HepG2 (cell line): ENCODE data around the gene S100A13. TPM values are rescaled to one million over a fixed set of nuclear protein-coding genes. Genes with fewer than 3 reads are reported as not detected.
"Not testable (repeated sequence)": the region's sequence is repeated elsewhere in the genome, so short reads cannot be mapped to it uniquely, and the experiment has no call there.

Experiments
- ATAC-seq: fragments of 200-7000 bp; cut with Tn5 transposase; 3 replicates; pipeline ENCODE4 v1.9.1; 2020; ENCODE audit warnings: mild to moderate bottlenecking, moderate library complexity
- BruUV-seq: library from RNA; stranded (reverse); fragments of 400-500 nt; replicated peaks from 2 replicates; lab custom pipeline; 2021; lab: Mats Ljungman, UMichigan
- CTCF ChIA-PET: fragments of 300-600 bp; formaldehyde crosslinking; extraction: SDS; loops from one replicate; lab custom pipeline; 2021; ENCODE audit warnings: low total read pairs, inconsistent platforms, low intra/inter-chr PET ratio; lab: Yijun Ruan, JAX
- POLR2A ChIA-PET: fragments of 350-600 bp; sonication (Branson Sonifier 250); formaldehyde crosslinking; loops from one replicate; lab custom pipeline; 2020; ENCODE audit warnings: antibody characterized with exemption, inconsistent platforms; lab: Yijun Ruan, JAX
- DNase-seq: peaks from one replicate; pipeline ENCODE4 v3.0.0-alpha.2; 2015; ENCODE audit warnings: low spot score
- FAIRE-seq: peaks from 3 replicates; lab custom pipeline; 2011; peaks lifted over from hg19 to GRCh38; lab: Jason Lieb, UNC
- H2AFZ ChIP-seq: one replicate; pipeline ENCODE4 v1.6.1; 2011; ENCODE audit warnings: low read length, inconsistent platforms
- H3K27ac ChIP-seq: fragments of 300-600 bp; 3 replicates; pipeline ENCODE4 v1.8.0; 2011; ENCODE audit warnings: mixed run types, mild to moderate bottlenecking, mixed read lengths, low read length, inconsistent platforms; ENCODE audit not compliant: insufficient read depth; ENCODE audit errors: extremely low read length
- H3K27me3 ChIP-seq, 2 experiments: fragments of 200-600 bp in 1 of 2; 2 replicates in 1 of 2; 3 replicates in 1 of 2; pipeline versions ENCODE4 v1.6.0 to v1.8.0; 2011; ENCODE audit warnings: low read length in 2 of 2, mild to moderate bottlenecking in 2 of 2, moderate library complexity in 2 of 2, inconsistent platforms in 1 of 2; ENCODE audit not compliant: insufficient read depth in 2 of 2, control insufficient read depth in 1 of 2
- H3K36me3 ChIP-seq, 2 experiments: fragments of 200-600 bp in 1 of 2; replicated peaks in 1 of 2; 2 replicates in 1 of 2; 3 replicates in 1 of 2; pipeline versions ENCODE4 v1.5.1 to v1.8.0; 2011; ENCODE audit warnings: low read length in 2 of 2, inconsistent platforms in 1 of 2; ENCODE audit not compliant: insufficient read depth in 2 of 2, control insufficient read depth in 1 of 2
- H3K4me1 ChIP-seq: 2 replicates; pipeline ENCODE4 v1.5.1; 2012; ENCODE audit warnings: low read length, inconsistent platforms; ENCODE audit not compliant: insufficient read depth
- H3K4me2 ChIP-seq: 2 replicates; pipeline ENCODE4 v1.6.0; 2011; ENCODE audit warnings: low read depth, low read length, inconsistent platforms
- H3K4me3 ChIP-seq, 3 experiments: fragments of 200-600 bp in 1 of 3; sonication (generic), shearing (Covaris generic) in 1 of 3; replicated peaks in 1 of 3; 2 replicates each; pipeline ENCODE4 v1.5.1; 2011 to 2016; ENCODE audit warnings: low read length in 3 of 3, inconsistent platforms in 2 of 3, low read depth in 2 of 3, mild to moderate bottlenecking in 2 of 3, control low read depth in 1 of 3, mixed read lengths in 1 of 3; ENCODE audit not compliant: insufficient read depth in 1 of 3
- H3K79me2 ChIP-seq: one replicate; pipeline ENCODE4 v1.6.1; 2011; ENCODE audit warnings: low read length, inconsistent platforms; ENCODE audit not compliant: insufficient read depth
- H3K9ac ChIP-seq: 2 replicates; pipeline ENCODE4 v1.6.0; 2011; ENCODE audit warnings: mild to moderate bottlenecking, low read depth, low read length, inconsistent platforms; ENCODE audit not compliant: insufficient read depth
- H3K9me3 ChIP-seq: 2 replicates; pipeline ENCODE4 v1.5.1; 2012; ENCODE audit warnings: mild to moderate bottlenecking, low read length
- H4K20me1 ChIP-seq: 2 replicates; pipeline ENCODE4 v1.6.0; 2011; ENCODE audit warnings: inconsistent platforms, mild to moderate bottlenecking, low read length, moderate library complexity; ENCODE audit not compliant: insufficient read depth
- MAFF ChIP-seq: IDR thresholded peaks from 2 replicates; pipeline ENCODE4 v1.6.1; 2011; ENCODE audit warnings: low read depth, low read length, improper control_type of control experiment
- NFE2L2 ChIP-seq: fragments of 150-350 bp; IDR thresholded peaks from 2 replicates; pipeline ENCODE4 v1.6.1; 2014; ENCODE audit warnings: low read length
- SATB2 ChIP-seq: sonication (generic); formaldehyde crosslinking; IDR thresholded peaks from 2 replicates; pipeline ENCODE4 v1.5.0; 2020; ENCODE audit warnings: missing genetic modification reagents
- SRY ChIP-seq: sonication (generic); formaldehyde crosslinking; IDR thresholded peaks from 2 replicates; pipeline ENCODE4 v1.8.0; 2022; ENCODE audit warnings: mild to moderate bottlenecking, missing genetic modification reagents
- TBP ChIP-seq: sonication (generic); formaldehyde crosslinking; IDR thresholded peaks from 2 replicates; pipeline ENCODE4 v1.5.0; 2020; ENCODE audit warnings: missing genetic modification reagents
- ZBTB37 ChIP-seq: sonication (generic); formaldehyde crosslinking; IDR thresholded peaks from 2 replicates; pipeline ENCODE4 v1.4.0; 2020; ENCODE audit warnings: mild to moderate bottlenecking, missing genetic modification reagents
- ZNF770 ChIP-seq: sonication (generic); formaldehyde crosslinking; IDR thresholded peaks from 2 replicates; pipeline ENCODE4 v1.5.0; 2020; ENCODE audit warnings: mild to moderate bottlenecking, missing genetic modification reagents
- WGBS: methylation state at CpG from one replicate; pipeline ENCODE4 v1.1.6; 2017; ENCODE audit warnings: low lambda C conversion rate; 5-methylcytosine and 5-hydroxymethylcytosine counted together
- in situ Hi-C: cut with HindIII; loops from 2 replicates; pipeline ENCODE4 v1.10.0; 2017; ENCODE audit warnings: low pct_unique_long_range_greater_than_20kb; ENCODE audit not compliant: extremely low pct_ligation_motif_present
- intact Hi-C: fragments of 100-400 bp; cut with micrococcal nuclease; formaldehyde crosslinking; loops from one replicate; pipeline ENCODE4 v1.10.0; 2022; ENCODE audit not compliant: unreplicated experiment
- polyA plus RNA-seq, 8 experiments: library from polyadenylated mRNA; depleted of rRNA in 3 of 8; stranded (reverse) in 7 of 8; unstranded in 1 of 8; fragments of >200 nt; fragmentation: Illumina TruSeq in 4 of 8; extraction: Trizol in 4 of 8; gene quantifications; 2 replicates each; pipeline versions ENCODE4 v1.2.1 to v1.2.3, GENCODE V29; 2011 to 2016; ENCODE audit warnings: low read depth in 4 of 8, missing spikeins in 1 of 8, mixed read lengths in 1 of 8; ENCODE audit not compliant: insufficient read depth in 1 of 8
- total RNA-seq, 5 experiments: library from RNA; depleted of rRNA; stranded (reverse); fragments of >200 nt; fragmentation: Illumina TruSeq; extraction: Trizol; gene quantifications; 2 replicates each; pipeline ENCODE4 v1.2.3, GENCODE V29; 2016; ENCODE audit warnings: low read depth in 1 of 5

The S100A13 gene
- total and polyA plus RNA-seq, 2 of the 13 experiments (the other 11 are each of a cell fraction or from before 2014, with no cell fraction given), result 89.5 to 172 TPM

GRCh38 chr1:153585006-153585405 is 42.3 kb downstream of the S100A13 start (continued):
- no peak for TF ChIP-seq NFE2L2

DNA sequence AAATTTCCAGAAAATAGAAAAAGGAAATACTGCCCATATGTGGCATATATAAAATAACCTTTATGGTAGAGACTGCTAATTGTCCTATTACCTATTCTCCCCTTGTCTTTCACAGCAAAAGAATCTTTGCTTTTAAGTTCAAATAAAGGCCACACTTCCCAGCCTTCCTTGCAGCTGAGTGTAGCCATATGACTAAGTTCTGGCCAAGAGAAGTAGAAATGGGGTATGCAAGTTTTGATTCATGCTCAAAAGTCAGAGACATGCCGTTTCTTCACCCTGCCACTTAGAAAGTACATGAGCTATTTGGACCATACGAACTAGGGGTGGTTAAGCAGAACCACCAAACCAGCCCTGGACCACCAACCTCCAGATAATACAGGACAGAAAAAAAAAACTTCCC is 43.3 kb downstream of the S100A13 start:
- Histone ChIP-seq H3K27ac (no peak overlapping the region), H2AFZ (no peak overlapping the region), H3K4me3 (no peak overlapping the region), H3K4me2 (no peak overlapping the region), H3K9me3 (no peaks in the 10 kb centered on the region), H3K4me1 (no peaks in the 10 kb centered on the region), H3K79me2 (no peaks in the 10 kb centered on the region), H3K27me3 (0 out of 5 replicates have a peak, but pooled peaks cover 1 to 3% of the 10 kb centered on the region in 2 experiments), H3K9ac (no peak overlapping the region), H4K20me1 (no peaks in the 10 kb centered on the region), H3K36me3 (no peaks in the 10 kb centered on the region)
- DNase-seq (no peak), ATAC-seq (no peak), FAIRE-seq (no peak)
- no TSS peak for BruUV-seq
- ChIA-PET CTCF (no interaction called here), POLR2A (no interaction called here)
- TF ChIP-seq ZNF770, result no peak
- TF ChIP-seq SATB2 (CRISPR knock-in tag), result no peak
- no peak for TF ChIP-seq TBP (CRISPR knock-in tag)
- TF ChIP-seq SRY (CRISPR knock-in tag), result no peak
- TF ChIP-seq MAFF, result no peak
- TF ChIP-seq ZBTB37 (CRISPR knock-in tag), result no peak
- intact Hi-C loops (no loop called here), in situ Hi-C loops (no loop called here)
- 36% methylated on average over 2 of the region's 2 CpGs for WGBS

DNA sequence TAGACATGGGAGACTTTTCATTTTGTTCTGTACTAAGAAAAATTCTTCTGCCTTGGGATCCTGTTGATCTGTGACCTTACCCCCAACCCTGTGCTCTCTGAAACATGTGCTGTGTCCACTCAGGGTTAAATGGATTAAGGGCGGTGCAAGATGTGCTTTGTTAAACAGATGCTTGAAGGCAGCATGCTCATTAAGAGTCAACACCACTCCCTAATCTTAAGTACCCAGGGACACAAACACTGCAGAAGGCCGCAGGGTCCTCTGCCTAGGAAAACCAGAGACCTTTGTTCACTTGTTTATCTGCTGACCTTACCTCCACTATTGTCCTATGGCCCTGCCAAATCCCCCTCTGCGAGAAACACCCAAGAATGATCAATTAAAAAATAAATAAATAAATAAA is 43.8 kb downstream of the S100A13 start:
- ATAC-seq, H3K79me2 ChIP-seq, H3K9me3 ChIP-seq, H3K27me3 ChIP-seq, BruUV-seq, H3K36me3 ChIP-seq, H4K20me1 ChIP-seq, H3K4me2 ChIP-seq, H3K4me1 ChIP-seq, H3K27ac ChIP-seq, POLR2A ChIA-PET, H2AFZ ChIP-seq, H3K9ac ChIP-seq, H3K4me3 ChIP-seq, intact Hi-C loops, in situ Hi-C loops, FAIRE-seq, DNase-seq, CTCF ChIA-PET: not testable (repeated sequence)
- 5% methylated on average over 2 of the region's 3 CpGs for WGBS

DNA sequence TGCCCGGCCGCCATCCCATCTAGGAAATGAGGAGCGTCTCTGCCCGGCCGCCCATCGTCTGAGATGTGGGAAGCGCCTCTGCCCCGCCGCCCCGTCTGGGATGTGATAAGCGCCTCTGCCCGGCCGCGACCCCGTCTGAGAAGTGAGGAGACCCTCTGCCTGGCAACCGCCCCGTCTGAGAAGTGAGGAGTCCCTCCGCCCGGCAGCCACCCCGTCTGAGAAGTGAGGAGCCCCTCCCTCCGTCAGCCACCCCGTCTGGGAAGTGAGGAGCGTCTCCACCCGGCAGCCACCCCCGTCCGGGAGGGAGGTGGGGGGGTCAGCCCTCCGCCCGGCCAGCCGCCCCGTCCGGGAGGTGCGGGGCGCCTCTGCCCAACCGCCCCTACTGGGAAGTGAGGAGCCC is 44.5 kb downstream of the S100A13 start:
- BruUV-seq, FAIRE-seq, H3K4me1 ChIP-seq, H3K9ac ChIP-seq, H3K4me2 ChIP-seq, CTCF ChIA-PET, H3K4me3 ChIP-seq, POLR2A ChIA-PET, H3K9me3 ChIP-seq, H3K36me3 ChIP-seq, ATAC-seq, intact Hi-C loops, H2AFZ ChIP-seq, H3K27me3 ChIP-seq, H3K27ac ChIP-seq, H3K79me2 ChIP-seq, DNase-seq, in situ Hi-C loops, H4K20me1 ChIP-seq: not testable (repeated sequence)
- no CpG with 5 or more reads among the region's 34 CpGs for WGBS
